ENCODE data around the gene SYTL1. TPM values are rescaled to one million over a fixed set of nuclear protein-coding genes. Genes with fewer than 3 reads are reported as not detected.

The SYTL1 gene, protein sequence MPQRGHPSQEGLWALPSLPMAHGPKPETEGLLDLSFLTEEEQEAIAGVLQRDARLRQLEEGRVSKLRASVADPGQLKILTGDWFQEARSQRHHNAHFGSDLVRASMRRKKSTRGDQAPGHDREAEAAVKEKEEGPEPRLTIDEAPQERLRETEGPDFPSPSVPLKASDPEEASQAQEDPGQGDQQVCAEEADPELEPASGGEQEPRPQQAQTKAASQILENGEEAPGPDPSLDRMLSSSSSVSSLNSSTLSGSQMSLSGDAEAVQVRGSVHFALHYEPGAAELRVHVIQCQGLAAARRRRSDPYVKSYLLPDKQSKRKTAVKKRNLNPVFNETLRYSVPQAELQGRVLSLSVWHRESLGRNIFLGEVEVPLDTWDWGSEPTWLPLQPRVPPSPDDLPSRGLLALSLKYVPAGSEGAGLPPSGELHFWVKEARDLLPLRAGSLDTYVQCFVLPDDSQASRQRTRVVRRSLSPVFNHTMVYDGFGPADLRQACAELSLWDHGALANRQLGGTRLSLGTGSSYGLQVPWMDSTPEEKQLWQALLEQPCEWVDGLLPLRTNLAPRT
- 1 to 10 TPM; 5.9 to 6.8 (median 6.3) TPM for total RNA-seq

DNA sequence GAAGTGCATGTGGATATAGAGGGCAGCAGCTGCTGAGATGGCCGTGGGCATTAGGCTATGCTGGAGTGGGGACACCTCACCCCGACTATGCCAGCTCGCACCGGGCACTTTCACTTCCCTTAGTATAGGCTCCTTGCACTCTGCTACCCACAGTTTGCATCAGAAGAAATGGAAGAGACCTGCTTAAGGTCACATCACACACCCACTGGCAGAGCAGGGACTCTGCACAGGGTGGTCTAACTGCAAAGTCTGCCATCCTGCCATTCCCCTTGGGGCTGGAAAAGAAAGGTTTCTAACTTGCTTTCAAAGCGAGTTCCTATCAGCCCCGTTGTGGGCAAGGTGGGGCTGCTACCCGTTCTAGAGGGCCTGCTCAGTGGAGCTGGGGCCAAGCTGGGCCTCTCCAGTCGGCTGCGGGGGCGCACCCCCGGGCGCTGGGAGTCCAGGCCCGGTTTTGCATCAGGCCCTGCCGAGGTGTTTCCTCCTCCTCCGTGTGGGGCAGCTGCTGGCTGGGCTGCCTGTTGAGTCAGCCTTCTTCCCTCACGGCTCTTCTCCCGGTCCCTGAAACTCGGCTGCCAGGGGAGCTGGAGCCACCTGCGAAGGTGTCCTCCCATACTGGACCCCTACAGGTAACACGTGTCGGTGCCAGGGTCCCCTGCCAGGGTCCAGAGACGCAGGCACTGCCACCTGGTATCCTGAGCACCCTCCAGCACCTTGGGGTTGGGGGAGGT lies at the start of gene SYTL1:
Gene SYTL1 (plus strand): TSS at position 498 of the 728 bp plus-strand sequence. CDS start 3,313 bp downstream, outside the sequence.
- peaks cover 67% of the 10 kb centered on the region for H3K4me1 Mint-ChIP-seq (ENCODE audit: low read depth)
- peak; percentile 55 for DNase-seq
- peak within 1 kb of the TSS; percentile 81 for H3K4me3 Mint-ChIP-seq
- H3K9me3 Mint-ChIP-seq = no peaks in the 10 kb centered on the region
- peaks cover 6% of the 10 kb centered on the region for H3K36me3 Mint-ChIP-seq (ENCODE audit: insufficient read depth)
- no peaks in the 10 kb centered on the region for H3K27me3 Mint-ChIP-seq (ENCODE audit: low read depth)
- ATAC-seq = peak; percentile 58 to 64

DNA sequence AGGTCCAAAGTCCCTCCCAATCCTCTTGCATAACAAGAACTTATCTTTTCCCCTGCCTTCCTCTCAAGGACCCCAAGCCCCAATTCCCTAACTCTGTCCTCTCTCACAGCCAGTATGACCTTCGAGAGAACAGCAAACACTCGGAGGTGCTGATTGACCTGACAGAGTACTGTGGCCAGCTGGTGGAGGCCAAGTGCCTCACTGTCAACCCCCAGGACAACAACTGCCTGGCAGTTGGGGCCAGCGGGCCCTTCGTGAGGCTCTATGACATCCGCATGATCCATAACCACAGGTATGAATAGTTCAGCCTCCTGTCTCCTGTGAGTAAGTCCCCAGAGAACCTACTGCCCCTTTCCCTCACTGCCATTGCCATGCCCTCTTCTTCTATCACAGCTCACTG lies 49.7 kb upstream of the SYTL1 start:
- H3K27me3 Mint-ChIP-seq (ENCODE audit: low read depth) = no peaks in the 10 kb centered on the region
- no peak for DNase-seq
- H3K36me3 Mint-ChIP-seq (ENCODE audit: insufficient read depth) = peaks cover 25% of the 10 kb centered on the region

DNA sequence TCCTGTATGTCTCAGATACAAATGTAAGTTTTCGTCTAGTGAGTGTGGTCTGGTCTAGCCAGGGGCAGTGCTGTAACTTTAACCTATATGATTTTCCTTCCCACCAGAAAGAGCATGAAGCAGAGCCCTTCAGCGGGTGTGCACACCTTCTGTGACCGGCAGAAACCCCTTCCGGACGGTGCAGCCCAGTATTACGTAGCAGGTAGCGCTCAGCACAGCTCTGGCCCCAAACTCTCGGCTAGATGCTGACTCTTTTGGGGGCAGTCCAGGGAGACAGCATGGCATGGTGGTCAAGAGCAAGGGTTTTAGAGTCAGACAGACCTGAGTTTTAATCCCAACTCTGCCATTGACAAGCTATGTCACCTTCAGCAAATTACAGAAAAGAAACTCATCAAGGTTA lies 47.9 kb upstream of the SYTL1 start:
- Mint-ChIP-seq H3K4me1 (ENCODE audit: low read depth) (no peaks in the 10 kb centered on the region), H3K9me3 (no peaks in the 10 kb centered on the region)
- DNase-seq = no peak

More for the DNA sequence above, 49.7 kb upstream of the SYTL1 start:
- ATAC-seq = no peak
- no peak overlapping the region for H3K4me3 Mint-ChIP-seq
- no peaks in the 10 kb centered on the region for H3K9me3 Mint-ChIP-seq
- H3K4me1 Mint-ChIP-seq (ENCODE audit: low read depth) = no peaks in the 10 kb centered on the region

DNA sequence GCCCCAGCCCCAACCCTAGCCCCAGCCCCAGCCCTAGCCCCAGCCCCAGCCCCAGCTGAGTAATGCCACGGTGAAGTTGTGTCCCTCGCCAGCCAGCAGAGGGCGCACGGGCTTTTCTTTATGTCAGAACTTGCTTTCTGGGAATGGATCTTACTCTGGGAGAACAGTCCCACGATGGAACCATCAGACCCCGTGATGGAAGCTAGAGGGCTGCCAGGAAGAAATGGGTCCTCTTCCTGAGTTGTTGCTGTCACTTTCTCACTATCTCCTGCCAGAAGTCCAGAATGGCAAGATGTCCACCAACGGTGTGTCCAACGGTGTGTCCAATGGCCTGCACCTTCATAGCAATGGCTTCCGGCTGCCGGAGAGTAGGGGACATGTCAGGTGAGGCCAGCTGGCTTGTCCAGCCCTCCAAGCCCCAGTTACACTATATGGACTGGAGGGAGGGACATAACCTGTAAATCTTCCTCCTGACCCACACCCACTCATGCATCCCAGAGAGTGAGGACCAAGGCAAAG lies 45.0 kb upstream of the SYTL1 start:
- Mint-ChIP-seq H3K27me3 (ENCODE audit: low read depth) (no peaks in the 10 kb centered on the region), H3K4me1 (ENCODE audit: low read depth) (peaks cover 1% of the 10 kb centered on the region), H3K4me3 (no peak overlapping the region), H3K36me3 (ENCODE audit: insufficient read depth) (peaks cover 16% of the 10 kb centered on the region), H3K9me3 (no peaks in the 10 kb centered on the region)
- ATAC-seq (peak; percentile 74 to 82), DNase-seq (peak; percentile 70)

More for the DNA sequence above, 47.9 kb upstream of the SYTL1 start:
- Mint-ChIP-seq H3K27me3 (ENCODE audit: low read depth) (no peaks in the 10 kb centered on the region), H3K36me3 (ENCODE audit: insufficient read depth) (peaks cover 19% of the 10 kb centered on the region), H3K4me3 (no peak overlapping the region)
- no peak for ATAC-seq

DNA sequence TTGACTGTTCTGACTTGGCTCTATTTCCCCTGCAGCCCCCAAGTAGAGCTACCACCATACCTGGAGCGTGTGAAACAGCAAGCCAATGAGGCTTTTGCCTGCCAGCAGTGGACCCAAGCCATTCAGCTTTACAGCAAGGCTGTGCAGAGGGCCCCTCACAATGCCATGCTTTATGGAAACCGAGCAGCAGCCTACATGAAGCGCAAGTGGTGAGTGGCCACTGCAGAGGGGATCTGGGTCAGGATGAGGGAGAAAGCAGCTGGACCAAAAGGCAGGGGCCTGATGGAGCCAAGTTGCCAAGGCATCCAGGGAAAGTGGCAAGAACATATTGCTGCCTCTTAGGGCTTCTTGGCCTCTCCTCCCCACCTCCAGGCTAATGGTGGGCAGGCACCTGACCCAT lies 43.9 kb upstream of the SYTL1 start:
- peaks cover 1% of the 10 kb centered on the region for H3K4me1 Mint-ChIP-seq (ENCODE audit: low read depth)
- no peak for ATAC-seq
- peaks cover 17% of the 10 kb centered on the region for H3K36me3 Mint-ChIP-seq (ENCODE audit: insufficient read depth)

DNA sequence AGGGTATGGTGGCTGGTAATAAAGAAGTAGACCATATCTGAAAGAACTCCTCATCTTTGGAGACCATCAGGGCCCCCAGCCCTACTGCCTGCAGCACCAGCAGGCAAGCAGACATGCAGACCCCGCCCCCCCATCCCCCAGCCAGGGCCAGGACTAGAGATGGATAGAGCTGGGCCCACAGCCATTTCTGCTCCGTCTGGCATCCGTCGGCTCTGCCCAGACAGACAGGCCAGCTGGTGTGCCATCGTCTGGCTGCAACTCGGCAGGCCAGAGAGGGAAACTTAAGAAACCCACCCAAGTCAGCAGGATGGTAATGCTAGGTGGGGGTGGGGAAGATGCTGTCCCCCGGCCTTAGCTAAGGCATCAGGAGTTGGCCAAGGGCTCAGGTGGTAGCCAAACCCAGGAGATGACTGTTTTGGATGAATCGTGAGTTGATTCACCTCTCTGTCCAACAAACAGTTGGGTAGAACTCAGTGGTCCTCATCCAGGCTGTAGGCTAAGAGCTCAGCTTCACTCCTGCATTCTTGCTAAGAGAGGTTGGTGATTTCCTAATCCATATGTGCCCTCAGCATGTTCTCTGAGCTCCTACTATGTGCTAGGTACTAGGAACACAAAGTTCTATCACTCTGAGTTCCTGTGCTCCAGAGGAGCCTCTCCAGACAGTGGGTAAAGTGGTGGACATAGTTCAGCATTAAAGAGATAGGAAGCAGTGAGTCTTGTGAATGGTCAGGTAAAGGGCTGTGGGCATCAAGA lies 43.0 kb upstream of the SYTL1 start:
- Mint-ChIP-seq H3K9me3 (no peaks in the 10 kb centered on the region), H3K36me3 (ENCODE audit: insufficient read depth) (peaks cover 15% of the 10 kb centered on the region), H3K27me3 (ENCODE audit: low read depth) (no peaks in the 10 kb centered on the region), H3K4me1 (ENCODE audit: low read depth) (peaks cover 1% of the 10 kb centered on the region), H3K4me3 (no peak overlapping the region)
- ATAC-seq (no peak), DNase-seq (no peak)

More for the DNA sequence above, 43.9 kb upstream of the SYTL1 start:
- no peak overlapping the region for H3K4me3 Mint-ChIP-seq
- no peak for DNase-seq
- no peaks in the 10 kb centered on the region for H3K27me3 Mint-ChIP-seq (ENCODE audit: low read depth)
- H3K9me3 Mint-ChIP-seq = no peaks in the 10 kb centered on the region

DNA sequence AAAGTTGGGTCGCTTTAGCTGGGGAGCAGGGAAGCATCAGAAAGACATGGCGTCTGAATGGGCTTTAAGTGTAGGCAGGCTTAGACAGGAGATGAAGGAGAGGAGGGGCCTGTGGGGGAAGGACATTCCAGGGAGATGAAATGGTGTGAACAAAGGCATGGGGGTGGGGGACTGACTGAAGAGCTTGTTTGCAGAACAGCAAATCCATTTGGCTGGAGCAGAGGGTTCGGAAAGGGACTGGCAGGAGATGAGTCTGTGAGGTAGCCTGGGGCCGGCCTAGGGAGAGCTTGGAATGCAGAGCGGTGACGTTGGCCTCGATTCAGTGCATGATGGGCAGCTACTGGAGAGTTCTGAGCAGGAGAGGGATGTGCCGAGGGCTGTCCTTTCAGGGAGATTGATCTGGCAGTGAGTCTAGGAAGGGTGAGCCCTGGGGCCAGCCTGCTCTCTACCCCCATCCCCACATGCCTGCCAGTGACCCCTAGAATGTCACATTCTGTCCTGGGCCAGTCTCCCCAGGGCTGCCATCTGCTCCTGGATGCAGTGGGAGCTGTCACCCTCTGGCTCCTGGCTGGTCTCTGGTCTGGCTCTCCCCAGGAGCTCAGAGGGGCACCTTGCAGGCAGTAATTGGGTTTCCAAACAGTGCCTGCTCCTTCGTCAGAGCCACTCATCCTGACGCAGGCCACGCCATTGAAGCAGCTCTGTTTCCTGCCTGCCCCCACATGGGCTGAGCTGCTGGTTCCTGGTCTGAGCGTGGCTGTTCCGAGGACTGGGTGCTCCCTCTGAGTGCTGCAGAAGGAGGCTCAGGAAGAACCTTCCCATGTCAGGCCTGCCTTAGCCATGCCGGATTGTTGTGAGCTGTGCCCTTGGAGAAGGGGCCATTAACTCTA lies 42.2 kb upstream of the SYTL1 start:
- Mint-ChIP-seq H3K36me3 (ENCODE audit: insufficient read depth) (peaks cover 13% of the 10 kb centered on the region), H3K9me3 (no peaks in the 10 kb centered on the region)
- no peak for ATAC-seq

DNA sequence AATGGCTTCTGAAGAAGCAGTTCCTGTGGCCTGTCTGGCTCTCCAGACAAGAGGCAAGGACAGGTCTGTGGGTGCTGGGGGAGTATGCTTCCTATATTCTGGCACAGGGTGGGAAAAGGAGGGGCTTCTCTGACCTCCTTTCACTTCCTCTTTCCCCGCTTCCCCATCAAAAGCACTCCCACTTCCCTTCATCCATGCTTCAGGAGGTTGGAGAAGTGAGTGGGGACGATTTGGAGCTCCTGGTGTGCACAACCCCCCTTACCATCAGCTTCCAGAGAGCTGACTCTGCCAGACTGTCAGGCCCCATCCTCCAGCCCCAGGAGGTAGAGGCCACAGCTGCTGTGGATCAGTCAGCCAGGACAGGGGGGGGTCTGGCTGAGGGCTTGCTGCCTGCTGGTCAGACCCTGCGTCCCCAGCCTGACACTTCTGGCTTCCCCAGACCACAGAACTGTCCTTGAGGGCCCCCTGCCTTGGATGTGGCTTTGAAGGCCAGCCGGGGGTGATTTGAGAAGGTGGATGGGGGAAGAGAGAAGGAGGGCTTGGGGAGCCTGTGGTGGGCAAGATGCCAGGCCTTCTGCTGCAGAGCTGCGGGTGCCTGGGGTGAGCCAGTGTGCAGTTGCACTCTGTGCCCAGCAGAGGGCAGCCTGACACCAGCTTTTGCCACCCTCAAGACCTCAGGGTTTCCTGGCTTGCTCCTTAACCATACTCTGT lies 41.3 kb upstream of the SYTL1 start:
- H3K36me3 Mint-ChIP-seq (ENCODE audit: insufficient read depth) = peaks cover 9% of the 10 kb centered on the region
- ATAC-seq = peak; percentile 87 to 92
- peak; percentile 73 for DNase-seq
- H3K4me1 Mint-ChIP-seq (ENCODE audit: low read depth) = peaks cover 1% of the 10 kb centered on the region
- no peaks in the 10 kb centered on the region for H3K27me3 Mint-ChIP-seq (ENCODE audit: low read depth)
- no peak overlapping the region for H3K4me3 Mint-ChIP-seq
- H3K9me3 Mint-ChIP-seq = no peaks in the 10 kb centered on the region

More for the DNA sequence above, 42.2 kb upstream of the SYTL1 start:
- H3K27me3 Mint-ChIP-seq (ENCODE audit: low read depth) = no peaks in the 10 kb centered on the region
- H3K4me1 Mint-ChIP-seq (ENCODE audit: low read depth) = peaks cover 1% of the 10 kb centered on the region
- no peak overlapping the region for H3K4me3 Mint-ChIP-seq
- no peak for DNase-seq

DNA sequence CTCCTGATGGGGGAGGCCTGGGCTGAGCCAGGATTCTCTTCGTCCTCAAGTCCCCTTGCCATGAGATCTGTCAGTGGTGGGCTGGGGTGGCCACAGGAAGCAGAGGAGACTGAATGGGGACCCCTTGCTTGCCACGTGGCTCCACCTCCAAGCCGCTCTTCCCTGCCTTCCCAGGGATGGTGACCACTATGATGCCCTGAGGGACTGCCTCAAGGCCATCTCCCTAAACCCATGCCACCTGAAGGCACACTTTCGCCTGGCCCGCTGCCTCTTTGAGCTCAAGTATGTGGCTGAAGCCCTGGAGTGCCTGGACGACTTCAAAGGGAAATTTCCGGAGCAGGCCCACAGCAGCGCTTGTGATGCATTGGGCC lies 40.8 kb upstream of the SYTL1 start:
- ATAC-seq (no peak), DNase-seq (no peak)
- no peaks in the 10 kb centered on the region for H3K27me3 Mint-ChIP-seq (ENCODE audit: low read depth)
- no peak overlapping the region for H3K4me3 Mint-ChIP-seq
- H3K9me3 Mint-ChIP-seq = no peaks in the 10 kb centered on the region
- H3K4me1 Mint-ChIP-seq (ENCODE audit: low read depth) = peaks cover 1% of the 10 kb centered on the region
- peaks cover 9% of the 10 kb centered on the region for H3K36me3 Mint-ChIP-seq (ENCODE audit: insufficient read depth)

DNA sequence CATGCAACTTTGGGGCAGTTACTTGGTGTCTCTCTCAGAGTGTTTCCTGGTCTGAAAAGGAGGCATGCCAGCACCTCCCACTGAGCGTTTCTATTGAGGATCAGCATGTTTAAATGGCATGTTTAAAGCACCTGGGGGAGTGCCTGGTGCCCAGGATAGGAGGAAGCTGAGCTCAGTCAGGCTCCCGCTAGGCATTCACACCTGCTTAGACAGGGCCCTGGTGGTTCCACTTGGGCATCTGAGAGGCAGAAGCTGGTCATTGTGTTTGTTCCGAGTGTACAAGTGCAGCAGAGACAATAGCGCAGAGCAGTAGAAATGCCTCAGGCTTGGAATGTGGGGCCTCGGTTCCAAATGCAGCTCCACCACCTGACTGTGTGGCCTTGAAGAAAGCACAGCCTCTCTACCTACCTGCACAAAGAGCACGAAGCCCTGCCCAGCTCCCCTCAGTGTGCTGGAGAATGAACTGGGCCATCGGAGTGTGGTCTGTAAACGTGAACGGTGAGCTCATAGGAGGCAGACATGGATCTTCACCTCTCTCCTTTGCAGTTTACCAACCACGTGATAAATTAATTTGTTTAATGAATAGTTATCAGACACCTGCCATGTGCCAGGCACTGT lies 40.1 kb upstream of the SYTL1 start:
- Mint-ChIP-seq H3K4me1 (ENCODE audit: low read depth) (peaks cover 1% of the 10 kb centered on the region), H3K9me3 (no peaks in the 10 kb centered on the region), H3K36me3 (ENCODE audit: insufficient read depth) (peaks cover 9% of the 10 kb centered on the region), H3K4me3 (no peak overlapping the region), H3K27me3 (ENCODE audit: low read depth) (no peaks in the 10 kb centered on the region)
- ATAC-seq (no peak), DNase-seq (no peak)

DNA sequence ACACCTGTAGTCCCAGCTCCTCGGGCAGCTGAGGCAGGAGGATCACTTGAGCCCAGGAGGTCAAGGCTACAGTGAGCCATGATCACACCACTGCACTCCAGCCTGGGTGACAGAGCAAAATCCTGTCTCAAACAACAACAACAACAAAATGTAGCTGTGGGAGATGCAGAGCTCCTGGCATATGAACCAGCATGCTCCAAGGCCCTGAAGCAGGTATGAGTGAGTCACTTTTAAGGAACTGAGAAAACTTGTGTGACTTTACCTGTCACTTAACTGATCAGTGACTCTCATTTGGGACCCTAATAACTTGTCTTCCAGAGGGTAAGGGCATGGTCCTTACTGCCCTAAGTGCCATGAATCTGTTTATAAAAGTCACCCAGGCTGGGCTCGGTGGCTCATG lies 39.2 kb upstream of the SYTL1 start:
- Mint-ChIP-seq H3K27me3 (ENCODE audit: low read depth) (no peaks in the 10 kb centered on the region), H3K36me3 (ENCODE audit: insufficient read depth) (peaks cover 9% of the 10 kb centered on the region), H3K9me3 (no peaks in the 10 kb centered on the region), H3K4me3 (no peak overlapping the region), H3K4me1 (ENCODE audit: low read depth) (peaks cover 1% of the 10 kb centered on the region)
- no peak for ATAC-seq
- no peak for DNase-seq

DNA sequence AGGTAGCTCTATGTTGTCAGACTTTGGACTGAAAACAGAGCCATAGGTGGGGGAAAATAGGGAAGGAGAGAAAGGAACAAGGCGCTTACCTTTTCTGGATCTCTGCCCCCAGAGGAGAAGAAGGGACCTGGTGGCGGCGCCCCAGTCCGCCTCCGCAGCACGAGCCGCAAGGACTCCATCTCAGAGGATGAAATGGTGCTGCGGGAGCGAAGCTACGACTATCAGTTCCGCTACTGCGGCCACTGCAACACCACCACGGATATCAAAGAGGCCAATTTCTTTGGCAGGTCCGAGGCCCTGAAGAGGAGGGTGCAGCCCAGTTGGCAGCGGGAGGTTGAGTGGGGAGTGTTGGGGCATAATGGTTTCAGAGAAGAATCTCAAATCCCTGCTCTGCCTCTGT lies 38.3 kb upstream of the SYTL1 start:
- Mint-ChIP-seq H3K4me1 (ENCODE audit: low read depth) (peaks cover 1% of the 10 kb centered on the region), H3K9me3 (no peaks in the 10 kb centered on the region), H3K4me3 (no peak overlapping the region), H3K27me3 (ENCODE audit: low read depth) (no peaks in the 10 kb centered on the region), H3K36me3 (ENCODE audit: insufficient read depth) (peaks cover 9% of the 10 kb centered on the region)
- no peak for DNase-seq
- ATAC-seq = no peak
